CD4-positive, alpha-beta T cell treated with Interleukin-15 for 1 hour (primary cell): ENCODE data around the gene TEKT2.

Source experiments
- DNase-seq: peaks from one replicate; pipeline ENCODE4 v3.0.0-alpha.2; 2020

The TEKT2 gene

DNA sequence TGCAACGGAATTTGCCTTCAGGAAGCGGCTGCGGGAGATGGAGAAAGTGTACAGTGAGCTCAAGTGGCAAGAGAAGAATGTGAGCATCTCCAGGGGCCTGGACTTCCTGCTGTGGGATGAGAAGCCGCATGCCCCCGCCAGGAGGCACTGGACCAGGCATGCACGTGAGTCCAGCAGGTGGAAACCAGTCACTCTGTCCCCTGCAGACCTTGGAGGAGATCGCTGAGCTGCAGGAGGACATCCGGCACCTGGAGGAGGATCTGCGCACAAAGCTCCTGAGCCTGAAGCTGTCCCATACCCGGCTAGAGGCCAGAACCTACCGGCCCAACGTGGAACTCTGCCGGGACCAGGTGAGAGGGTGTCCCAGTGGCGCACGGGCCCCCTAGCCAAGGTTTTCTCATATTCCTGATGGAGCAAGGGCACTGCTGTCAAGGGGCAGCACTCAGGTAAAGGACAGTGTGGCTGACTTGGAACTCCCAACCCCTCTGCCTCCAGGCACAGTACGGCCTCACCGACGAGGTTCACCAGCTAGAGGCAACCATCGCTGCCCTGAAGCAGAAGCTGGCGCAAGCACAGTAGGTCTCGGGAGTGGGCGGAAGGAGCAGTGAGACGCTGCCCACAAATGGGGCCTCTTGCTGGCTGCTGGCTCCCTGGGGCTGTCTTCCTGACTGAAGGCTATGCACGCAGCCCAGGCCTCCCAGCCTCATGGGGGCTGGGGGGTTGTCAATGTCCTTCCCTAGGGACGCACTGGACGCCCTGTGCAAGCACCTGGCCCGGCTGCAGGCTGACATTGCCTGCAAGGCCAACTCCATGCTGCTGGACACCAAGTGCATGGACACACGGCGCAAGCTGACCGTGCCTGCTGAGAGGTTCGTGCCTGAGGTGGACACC, 3.6 kb downstream of the TEKT2 start:
- no peak for DNase-seq

DNA sequence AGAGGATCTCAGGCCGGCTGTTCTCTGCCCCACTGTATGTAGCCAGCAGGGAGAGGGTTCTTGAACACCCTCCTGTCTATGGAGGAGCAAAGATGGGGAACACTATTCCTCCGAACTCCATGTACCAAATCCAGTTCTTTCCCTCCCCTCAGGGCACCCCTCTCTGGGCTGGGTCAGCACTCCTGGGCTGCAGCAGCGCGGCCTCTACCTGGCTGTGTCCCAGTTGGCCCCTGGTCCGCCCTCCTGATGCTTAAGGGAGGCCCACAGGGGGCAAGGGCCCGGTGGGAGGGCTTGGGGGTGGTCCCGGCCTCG, 4.3 kb downstream of the TEKT2 start:
- DNase-seq = no peak

DNA sequence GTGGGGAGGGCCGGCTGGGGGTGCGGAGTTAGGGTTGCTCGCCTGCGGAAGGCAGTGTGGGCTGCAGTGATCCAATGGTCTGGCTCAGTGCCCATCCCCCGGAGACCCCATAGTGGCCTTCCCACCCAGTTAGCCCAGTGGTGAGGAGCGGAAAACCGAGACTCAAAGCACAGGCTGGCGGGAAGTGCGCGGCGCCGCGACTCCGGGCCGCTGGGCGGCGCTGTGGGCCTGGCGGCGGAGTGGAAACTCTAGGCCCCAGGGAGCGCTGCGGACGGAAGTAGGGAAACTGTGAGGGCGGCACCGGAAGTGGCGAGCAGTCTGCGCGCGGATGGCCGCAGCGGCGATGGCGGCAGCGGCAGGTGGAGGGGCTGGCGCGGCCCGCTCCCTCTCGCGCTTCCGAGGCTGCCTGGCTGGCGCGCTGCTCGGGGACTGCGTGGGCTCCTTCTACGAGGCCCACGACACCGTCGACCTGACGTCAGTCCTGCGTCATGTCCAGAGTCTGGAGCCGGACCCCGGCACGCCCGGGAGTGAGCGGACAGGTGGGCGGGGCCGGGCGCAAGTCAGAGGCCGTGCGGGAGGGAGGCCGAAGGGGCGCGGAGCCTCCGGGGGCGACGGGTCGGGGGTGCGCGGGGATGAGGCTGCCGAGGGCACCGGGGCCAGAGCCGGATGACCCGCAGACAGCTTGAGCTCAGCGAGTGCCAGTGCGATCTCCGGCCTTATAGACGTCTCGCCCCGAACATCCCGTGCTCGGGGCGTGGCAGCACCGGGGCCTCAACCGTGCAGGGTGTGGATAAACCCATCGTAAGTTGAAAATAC, 4.9 kb downstream of the TEKT2 start, which contains the start of gene ADPRS:
ADPRS (plus strand) TSS at position 316 of the 816 bp plus-strand sequence; CDS start at position 329, 13 bp downstream.
- peak; percentile 89 for DNase-seq

DNA sequence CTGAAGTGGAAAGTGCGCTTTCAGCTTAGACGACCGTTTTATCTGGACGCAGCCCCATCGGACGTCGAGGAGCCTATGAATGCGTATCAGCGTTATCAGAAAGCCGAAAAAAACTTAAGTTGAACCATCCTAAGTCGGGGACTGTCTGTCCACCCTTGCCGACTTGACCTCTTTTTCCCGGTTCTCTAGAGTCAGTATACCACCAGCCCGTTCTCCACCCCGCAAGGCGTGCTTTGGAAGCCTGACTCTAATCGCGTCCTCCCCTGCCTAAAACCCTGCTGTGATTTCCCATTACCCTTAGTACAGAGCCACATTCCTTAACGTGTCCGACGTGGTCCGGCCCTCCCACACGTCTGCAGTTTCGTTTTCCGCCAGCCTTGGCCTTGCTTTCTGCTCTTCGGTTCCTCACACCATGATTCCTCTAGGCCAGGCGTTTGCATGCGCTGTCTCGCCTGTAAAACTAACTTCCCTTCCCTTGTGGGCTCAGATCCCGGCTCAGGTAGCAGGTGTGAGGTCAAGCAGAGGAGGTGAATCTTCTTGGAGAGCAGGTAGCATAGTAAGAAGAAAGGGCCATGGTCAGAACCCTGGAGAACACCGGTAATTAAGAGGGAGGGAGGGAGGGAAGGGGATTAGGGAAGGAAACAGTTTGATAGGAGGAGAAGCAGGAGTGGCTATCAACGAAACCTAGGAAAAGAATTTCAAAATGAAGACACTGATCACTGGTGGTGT, 5.7 kb downstream of the TEKT2 start:
- no peak for DNase-seq

DNA sequence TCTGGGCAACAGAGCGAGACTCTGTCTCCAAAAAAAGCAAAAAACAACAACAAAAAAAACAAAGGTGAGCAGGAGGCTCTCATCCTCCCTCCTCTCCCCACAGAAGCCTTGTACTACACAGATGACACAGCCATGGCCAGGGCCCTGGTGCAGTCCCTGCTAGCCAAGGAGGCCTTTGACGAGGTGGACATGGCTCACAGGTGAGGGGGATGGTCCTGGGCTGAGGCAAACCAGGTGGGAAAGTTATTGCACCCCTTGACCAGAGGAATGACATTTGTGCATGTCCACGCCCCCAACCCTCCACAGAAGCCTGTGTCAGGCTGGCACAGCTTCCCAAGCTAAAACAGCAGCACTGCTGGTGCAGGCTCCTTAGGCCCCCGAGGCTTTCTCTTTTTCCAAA, 7.2 kb downstream of the TEKT2 start:
- no peak for DNase-seq

DNA sequence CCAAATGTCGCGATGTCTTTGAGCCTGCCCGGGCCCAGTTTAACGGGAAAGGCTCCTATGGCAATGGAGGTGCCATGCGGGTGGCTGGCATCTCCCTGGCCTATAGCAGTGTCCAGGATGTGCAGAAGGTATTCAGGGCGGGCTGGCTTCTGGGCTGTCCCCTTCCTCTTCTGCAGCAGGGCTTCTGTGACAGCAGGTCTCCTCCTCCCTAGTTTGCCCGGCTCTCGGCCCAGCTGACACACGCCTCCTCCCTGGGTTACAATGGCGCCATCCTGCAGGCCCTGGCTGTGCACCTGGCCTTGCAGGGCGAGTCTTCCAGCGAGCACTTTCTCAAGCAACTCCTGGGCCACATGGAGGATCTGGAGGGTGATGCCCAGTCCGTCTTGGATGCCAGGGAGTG, 7.8 kb downstream of the TEKT2 start:
- DNase-seq = no peak

DNA sequence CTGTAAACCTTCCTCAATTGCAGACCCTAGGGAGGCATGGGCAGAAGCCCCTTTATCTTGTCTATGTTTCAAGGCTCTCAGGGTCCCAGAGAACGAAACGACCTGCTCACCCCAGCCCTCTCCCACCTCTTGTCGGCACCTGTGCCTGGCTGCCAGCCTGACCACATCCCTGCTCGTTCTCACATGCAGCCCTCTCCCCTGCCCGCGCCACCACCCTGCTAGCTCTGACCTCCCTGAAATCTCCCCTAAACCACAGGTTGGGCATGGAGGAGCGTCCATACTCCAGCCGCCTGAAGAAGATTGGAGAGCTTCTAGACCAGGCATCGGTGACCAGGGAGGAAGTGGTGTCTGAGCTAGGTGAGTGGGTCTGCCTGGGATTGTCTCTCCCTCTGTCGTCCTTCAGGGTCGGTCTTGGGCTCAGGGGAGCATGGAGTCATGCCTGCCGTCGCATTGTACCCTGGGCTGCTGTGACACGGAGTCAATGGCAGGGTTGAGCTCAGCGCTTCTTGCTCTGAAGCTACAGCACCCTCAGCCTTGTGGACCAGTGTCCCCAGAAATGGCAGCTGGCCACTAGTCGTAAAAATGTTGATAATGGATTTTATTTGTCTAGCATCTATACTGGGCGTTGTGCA, 8.4 kb downstream of the TEKT2 start:
- DNase-seq = no peak

DNA sequence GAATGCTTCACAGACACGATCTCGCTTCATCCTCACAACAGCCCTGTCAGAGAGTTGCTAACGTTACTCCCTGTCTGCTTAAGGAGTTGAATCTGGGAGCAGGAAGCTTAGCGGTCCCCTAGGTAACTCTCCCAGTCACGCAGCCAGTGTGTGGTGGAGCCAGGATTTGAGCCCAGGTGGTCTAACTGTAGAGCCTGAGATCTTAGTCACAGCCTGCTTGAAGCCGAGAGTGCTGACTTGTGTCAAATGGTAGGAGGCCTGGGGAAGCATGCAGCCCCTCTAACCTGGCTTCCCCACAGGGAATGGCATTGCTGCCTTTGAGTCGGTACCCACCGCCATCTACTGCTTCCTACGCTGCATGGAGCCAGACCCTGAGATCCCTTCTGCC, 8.9 kb downstream of the TEKT2 start:
- no peak for DNase-seq

DNA sequence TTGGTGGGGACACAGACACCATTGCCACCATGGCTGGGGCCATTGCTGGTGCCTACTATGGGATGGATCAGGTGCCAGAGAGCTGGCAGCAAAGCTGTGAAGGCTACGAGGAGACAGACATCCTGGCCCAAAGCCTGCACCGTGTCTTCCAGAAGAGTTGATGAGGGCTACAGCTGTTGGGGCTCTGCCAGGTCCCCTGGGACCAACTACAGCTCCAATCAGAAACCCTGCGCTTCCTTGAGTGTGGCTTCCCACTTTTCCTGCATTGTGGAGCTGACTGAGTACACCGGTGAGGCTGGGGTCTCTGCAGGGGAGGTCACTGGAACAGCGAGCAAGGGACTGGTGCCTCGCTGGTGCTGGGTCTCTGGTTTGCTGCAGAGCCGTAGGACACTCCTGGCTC, 9.3 kb downstream of the TEKT2 start:
- no peak for DNase-seq

DNA sequence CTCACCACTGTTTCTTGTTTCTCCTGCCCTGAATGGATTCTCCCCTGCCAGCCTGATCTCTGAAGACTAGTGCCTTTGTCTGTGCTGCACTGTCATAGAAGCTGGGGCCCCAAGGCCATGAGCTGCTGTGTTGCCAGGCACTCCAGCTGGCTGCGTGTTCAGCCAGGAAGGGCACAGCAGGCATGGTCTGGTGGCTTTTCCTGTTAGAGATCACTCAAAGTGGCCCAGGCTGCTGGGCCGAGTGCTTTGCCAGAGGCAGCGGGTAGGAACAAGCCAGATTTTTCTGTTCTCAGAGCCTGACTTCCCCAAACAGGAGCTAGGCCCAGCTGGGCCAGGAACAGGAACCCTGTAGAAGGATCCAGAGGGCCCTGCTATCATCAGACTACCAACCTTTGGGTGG, 10.0 kb downstream of the TEKT2 start:
- no peak for DNase-seq

DNA sequence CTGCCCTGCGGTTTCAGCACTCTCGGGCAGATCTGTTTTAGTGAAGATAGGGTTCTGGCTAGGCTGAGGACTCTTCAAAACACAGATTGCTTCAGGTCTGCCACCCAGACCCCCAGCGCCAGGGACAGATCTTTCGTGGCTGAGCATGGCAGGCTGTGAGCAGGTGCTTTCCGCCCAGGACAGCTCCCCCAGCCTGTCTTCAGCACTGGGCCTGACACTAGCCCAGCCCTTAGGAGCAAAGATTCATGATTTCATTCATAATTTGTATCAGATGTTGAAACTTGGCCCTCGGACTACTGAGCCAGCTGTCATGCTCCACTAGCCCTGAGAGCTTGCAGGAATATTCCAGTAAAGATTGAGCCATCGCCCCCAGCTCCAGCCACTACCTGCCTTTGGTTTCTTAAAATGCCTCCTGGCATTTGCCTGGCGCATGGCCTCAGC, 10.7 kb downstream of the TEKT2 start:
- no peak for DNase-seq

DNA sequence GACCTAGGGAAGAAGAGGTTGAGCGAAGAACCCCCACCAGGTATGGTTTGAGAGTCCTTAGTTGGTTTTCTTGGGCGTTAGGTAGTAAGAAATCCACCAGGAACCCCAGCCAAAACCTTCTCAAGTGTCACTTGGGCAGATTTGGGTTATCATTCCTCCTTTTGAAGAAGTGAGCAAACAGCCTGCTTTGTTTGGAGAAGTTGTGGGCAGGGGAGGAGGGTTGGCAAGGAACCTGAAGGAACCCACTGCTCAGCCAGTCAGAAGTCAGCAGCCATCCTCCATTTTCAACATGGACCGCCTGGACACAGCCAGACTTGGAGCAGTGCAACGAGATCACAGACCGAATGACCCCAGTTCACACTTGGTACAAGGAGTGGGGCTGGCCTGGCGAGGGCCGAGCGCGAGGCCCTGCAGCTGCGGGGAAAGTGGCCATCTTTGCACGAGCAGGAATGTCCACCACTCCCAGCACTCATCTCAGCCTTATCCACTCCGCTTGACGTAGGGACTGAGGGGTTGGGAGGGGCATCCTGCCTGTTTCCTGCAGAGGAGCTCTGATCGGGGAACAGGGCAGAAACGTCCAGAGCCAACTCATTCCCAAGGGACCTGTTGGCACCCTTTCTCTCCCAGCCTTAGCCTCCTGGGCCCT, 12.0 kb downstream of the TEKT2 start:
- peak; percentile 42 for DNase-seq

DNA sequence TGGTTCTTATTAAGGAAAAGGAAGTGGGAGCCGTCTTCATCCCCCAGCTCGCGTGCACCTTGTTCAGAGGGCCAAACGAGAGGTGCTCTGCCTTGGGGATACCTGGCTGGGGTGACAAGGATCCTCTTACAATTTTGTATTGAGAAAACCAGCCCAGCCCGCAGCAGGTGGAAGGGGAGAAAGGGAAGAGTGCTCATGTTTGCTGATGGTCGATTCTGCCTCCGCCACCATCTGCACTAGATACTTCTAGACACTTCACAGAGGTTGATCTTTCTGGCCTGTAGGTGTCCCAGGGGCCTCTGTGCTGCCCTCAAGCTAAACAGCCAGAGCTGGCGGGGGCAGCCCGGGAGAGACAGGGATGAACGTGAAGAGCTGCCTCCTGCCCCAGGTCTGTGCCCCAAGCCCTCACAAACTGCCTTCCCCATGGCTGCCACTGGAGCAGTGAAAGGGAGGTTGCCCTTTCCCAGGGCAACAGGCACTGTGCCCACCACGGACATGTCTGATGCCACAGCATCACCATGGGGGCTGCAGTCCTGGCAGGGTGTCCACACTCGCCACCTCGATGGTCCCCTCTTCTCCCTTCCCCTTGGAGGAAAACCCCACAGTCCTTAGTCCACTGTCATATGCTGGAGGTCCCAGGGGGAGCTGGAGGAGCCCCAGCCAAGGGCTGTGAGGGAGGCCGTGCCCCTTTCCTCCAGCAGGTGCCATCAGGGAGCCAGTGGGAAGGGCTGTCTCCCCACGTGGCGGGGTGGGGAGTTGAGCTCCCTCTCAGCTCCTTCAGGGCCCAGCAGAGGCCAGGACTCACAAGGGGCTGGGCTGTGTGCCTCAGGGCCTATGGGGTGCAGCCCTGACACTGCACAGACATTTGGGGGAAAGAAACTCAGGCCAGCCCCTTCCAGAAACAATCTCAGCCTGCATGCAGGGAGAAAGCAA, 12.9 kb downstream of the TEKT2 start:
- no peak for DNase-seq

DNA sequence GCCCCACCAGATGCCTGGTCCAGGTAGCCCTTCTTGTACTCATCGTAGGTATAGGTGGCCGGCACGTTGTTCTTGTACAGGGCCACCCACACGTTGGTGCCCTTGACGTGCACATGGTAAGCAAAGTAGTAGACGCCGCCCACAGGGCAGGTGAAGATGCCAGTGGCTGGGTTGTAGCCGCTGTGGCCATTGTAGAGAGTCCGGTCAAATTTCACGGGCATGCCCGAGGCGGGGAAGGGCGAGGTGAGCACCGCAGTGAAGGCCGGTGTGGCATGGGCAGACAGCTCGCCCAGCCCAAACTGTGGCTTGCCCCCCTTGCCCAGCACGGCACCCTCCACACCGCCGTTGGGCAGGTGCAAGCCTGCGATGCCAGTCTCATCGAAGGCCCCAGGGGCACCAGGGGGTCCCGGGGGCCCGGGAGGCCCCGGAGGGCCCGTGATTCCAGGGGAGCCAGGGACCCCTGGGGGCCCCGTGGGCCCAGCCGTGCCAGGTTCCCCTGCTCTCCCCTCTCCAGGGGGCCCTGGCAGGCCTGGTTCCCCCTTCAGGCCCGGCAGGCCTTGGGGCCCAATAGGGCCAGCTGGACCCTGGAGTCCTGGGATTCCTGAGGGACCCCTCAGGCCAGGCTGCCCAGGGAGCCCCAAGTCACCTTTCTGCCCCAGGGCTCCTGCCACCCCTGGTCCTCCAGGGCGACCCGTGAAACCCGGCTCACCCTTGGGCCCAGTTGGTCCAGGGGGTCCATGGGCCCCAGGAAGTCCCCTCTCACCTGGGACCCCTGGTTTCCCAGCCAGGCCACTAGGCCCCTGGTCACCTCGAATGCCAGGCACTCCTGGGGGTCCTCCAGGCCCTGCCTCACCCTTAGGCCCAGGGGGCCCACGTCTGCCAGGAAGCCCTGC, 14.0 kb downstream of the TEKT2 start:
- no peak for DNase-seq

DNA sequence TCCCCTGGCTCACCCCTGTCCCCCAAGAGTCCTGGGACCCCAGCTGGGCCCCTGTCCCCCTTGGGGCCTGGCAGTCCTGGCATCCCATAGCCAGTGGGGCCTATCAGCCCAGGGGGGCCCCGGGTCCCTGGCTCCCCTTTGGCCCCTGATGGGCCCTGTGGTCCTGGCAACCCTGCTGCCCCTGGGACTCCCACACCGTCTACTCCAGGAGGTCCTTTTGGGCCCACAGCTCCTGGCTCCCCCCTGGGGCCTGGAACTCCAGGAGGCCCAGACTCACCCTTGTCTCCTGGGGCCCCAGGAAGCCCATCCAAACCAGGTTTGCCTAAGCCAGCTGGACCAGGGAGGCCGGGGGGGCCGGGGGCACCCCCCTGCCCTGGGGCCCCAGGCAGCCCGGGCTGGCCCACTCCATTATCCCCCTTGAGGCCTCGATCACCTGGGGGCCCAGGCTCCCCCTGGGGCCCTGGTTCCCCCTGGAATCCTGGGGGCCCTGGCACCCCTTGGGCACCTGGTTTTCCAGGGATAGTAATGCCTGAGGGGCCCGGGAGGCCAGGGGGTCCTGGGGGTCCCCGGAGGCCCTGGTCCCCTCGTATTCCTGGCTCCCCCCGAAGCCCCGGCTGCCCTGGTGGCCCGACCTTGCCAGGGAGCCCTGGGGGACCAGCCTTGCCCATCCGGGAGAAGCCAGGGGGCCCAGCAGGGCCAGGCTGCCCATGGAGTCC, 14.9 kb downstream of the TEKT2 start:
- no peak for DNase-seq

DNA sequence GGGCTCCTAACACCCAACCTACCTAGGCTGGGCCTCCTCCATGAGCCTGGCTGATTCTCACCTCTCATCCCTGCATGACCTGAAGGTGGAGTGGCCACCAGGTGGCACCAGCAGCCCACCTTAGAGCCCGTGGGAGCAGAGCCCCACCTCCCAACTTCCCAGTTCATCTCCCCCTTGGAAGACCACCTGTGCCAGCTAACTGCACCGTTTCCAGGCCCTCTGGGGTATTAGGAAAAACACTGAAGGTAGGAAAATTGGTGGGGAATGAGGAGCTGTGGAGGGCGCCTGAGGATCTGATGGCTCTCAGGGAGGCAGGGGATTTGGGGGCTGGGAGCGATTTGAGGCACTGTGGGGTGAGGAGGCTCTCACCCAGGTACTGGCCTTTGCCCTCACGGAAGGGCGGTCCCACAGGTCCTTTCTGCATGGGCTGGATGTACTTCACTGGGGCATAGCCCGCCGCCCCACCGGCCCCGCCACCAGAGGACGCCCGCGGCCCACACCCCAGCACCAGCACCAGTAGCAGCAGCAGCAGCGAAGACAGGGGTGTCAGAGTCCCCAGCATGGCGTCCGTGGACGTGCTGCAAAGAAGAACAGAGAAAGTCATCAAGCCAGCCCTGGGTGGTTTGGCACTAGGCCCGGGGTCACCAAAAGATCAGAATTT, 15.9 kb downstream of the TEKT2 start:
- DNase-seq = peak; percentile 71

DNA sequence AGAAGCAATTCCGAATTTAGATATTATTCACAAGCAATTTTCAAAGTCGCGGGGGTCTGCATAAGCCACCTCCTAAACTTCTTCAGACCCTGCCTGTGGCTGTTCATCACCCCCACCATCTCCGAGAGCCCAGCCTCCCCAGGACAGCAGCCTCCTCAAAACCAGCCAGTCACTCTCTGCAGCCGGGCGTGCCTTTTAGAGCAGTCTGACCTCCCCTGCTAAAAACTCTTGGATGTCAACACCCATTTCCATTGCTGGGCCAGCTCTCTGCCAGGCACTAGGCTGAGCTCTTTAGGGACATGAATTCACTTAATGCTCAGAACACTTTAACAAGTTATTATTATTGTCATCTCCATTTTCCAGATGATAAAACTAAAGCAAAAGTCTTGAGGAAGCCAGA, 16.5 kb downstream of the TEKT2 start:
- DNase-seq = no peak

DNA sequence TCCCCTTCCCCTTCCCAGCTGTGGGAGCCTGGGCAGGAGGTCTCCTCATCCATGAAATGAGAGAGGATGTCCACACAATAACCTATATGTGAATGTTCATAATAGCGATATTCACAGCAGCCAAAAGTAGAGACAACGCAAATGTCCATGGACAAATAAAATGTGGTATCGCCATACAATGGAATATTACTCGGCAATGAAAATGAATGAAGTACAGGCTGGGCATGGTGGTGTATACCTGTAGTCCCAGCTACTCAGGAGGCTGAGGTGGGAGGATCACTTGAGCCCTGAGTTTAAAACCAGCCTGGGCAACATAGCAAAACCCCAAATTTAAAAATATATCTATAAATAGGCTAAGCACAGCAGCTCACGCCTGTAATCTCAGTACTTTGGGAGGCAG, 17.7 kb downstream of the TEKT2 start:
- DNase-seq = no peak

DNA sequence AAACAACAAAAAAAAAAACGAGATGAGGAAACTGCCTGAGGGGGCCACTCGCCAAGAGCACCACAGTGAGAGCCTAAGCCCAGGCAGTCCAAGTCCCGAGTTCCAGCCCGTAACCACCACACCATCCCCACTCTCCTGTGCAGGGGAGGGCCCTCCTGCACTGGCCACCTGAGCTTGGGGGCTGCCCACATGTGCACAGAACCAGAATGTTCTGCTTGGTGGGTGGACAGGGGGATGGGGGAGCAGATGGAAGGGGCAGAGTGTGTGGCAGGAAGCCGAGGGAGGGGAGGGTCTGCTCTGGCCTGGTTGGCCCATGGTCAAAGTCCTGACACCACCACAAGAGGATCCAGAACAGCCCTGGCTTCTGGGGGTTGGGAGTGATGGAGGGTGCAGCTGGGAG, 22.4 kb downstream of the TEKT2 start:
- DNase-seq = no peak
